HCT116 (cell line): ENCODE measurements around the gene MYORG. TPM values are rescaled to one million over a fixed set of nuclear protein-coding genes. Genes with fewer than 3 reads are reported as not detected.

Source experiments
- ATAC-seq: fragments of 200-7000 bp; cut with Tn5 transposase; 2 replicates; pipeline ENCODE4 v1.9.1; 2020; ENCODE audit warnings: mild to moderate bottlenecking, moderate library complexity
- BruUV-seq: library from RNA; stranded (reverse); fragments of 400-500 nt; replicated peaks from 2 replicates; lab custom pipeline; 2021; lab: Mats Ljungman, UMichigan
- CTCF ChIA-PET: fragments of 300-600 bp; sonication (Branson Sonifier 250); formaldehyde crosslinking; loops from one replicate; lab custom pipeline; 2021; ENCODE audit warnings: antibody characterized with exemption; lab: Charles Lee
- POLR2A ChIA-PET: fragments of 300-600, 350-600 bp; sonication (Branson Sonifier 250); formaldehyde crosslinking; loops from one replicate; lab custom pipeline; 2021; ENCODE audit warnings: antibody characterized with exemption; lab: Charles Lee
- RAD21 ChIA-PET, 2 experiments: fragments of 300-600 bp; sonication (Branson Sonifier 250); formaldehyde crosslinking; loops; one replicate each; lab custom pipeline; 2023; ENCODE audit warnings: low total read pairs in 2 of 2; ENCODE audit not compliant: uncharacterized antibody in 2 of 2, unreplicated experiment in 2 of 2, low non-redundant PET in 1 of 2; lab: Charles Lee
- DNase-seq: peaks from one replicate; pipeline ENCODE4 v3.0.0-alpha.2; 2010; ENCODE audit warnings: low read depth, low spot score
- H2AFZ ChIP-seq: fragments of 200-600 bp; shearing (Covaris generic), sonication (generic); 2 replicates; pipeline ENCODE4 v1.6.1; 2017; ENCODE audit warnings: low read depth, mixed run types, mixed read lengths, antibody characterized with exemption, low read length; ENCODE audit not compliant: poor library complexity, severe bottlenecking
- H3K27ac ChIP-seq: 2 replicates; pipeline ENCODE4 v1.5.1; 2012; ENCODE audit warnings: low read depth, low read length
- H3K27me3 ChIP-seq: fragments of 200-600 bp; sonication (generic); 2 replicates; pipeline ENCODE4 v1.6.1; 2016; ENCODE audit warnings: mixed run types, low read length, mixed read lengths; ENCODE audit not compliant: insufficient read depth
- H3K36me3 ChIP-seq, 2 experiments: fragments of 200-500 bp in 1 of 2; fragments of 200-600 bp in 1 of 2; sonication (Bioruptor generic) in 1 of 2; sonication (generic) in 1 of 2; 2 replicates each; pipeline versions ENCODE4 v1.5.1 to v1.6.1; 2014 to 2016; ENCODE audit warnings: low read length in 2 of 2, inconsistent platforms in 1 of 2, mixed read lengths in 1 of 2, mixed run types in 1 of 2; ENCODE audit not compliant: insufficient read depth in 2 of 2, control insufficient read depth in 1 of 2
- H3K4me1 ChIP-seq, 2 experiments: fragments of 200-600 bp in 1 of 2; sonication (generic) in 1 of 2; 2 replicates each; pipeline versions ENCODE4 v1.5.1 to v1.6.1; 2012 to 2017; ENCODE audit warnings: low read length in 2 of 2, inconsistent platforms in 1 of 2, mild to moderate bottlenecking in 1 of 2, mixed read lengths in 1 of 2, mixed run types in 1 of 2, moderate library complexity in 1 of 2; ENCODE audit not compliant: insufficient read depth in 2 of 2, control insufficient read depth in 1 of 2
- H3K4me2 ChIP-seq: fragments of 200-600 bp; sonication (generic); 2 replicates; pipeline ENCODE4 v1.6.1; 2017; ENCODE audit warnings: mixed run types, low read length, mixed read lengths
- H3K4me3 ChIP-seq, 2 experiments: fragments of 200-600 bp in 1 of 2; sonication (generic) in 1 of 2; replicated peaks in 1 of 2; 2 replicates each; pipeline ENCODE4 v1.5.1; 2011 to 2016; ENCODE audit warnings: low read length in 2 of 2, control low read depth in 1 of 2, low read depth in 1 of 2, mild to moderate bottlenecking in 1 of 2, mixed read lengths in 1 of 2, mixed run types in 1 of 2
- H3K79me2 ChIP-seq: fragments of 200-600 bp; sonication (generic); 2 replicates; pipeline ENCODE4 v1.6.1; 2017; ENCODE audit warnings: mild to moderate bottlenecking, mixed run types, low read length, moderate library complexity, mixed read lengths; ENCODE audit not compliant: insufficient read depth
- H3K9ac ChIP-seq: fragments of 200-600 bp; sonication (generic); 2 replicates; pipeline ENCODE4 v1.6.1; 2016; ENCODE audit warnings: low read length, mixed read lengths
- H3K9me2 ChIP-seq: fragments of 200-600 bp; sonication (generic), shearing (Covaris generic); 2 replicates; pipeline ENCODE4 v1.6.1; 2017; ENCODE audit warnings: mixed run types, mild to moderate bottlenecking, moderate library complexity; ENCODE audit not compliant: insufficient read depth
- H3K9me3 ChIP-seq, 2 experiments: fragments of 200-500 bp in 1 of 2; fragments of 200-600 bp in 1 of 2; sonication (Bioruptor generic) in 1 of 2; sonication (generic) in 1 of 2; 2 replicates each; pipeline ENCODE4 v1.6.1; 2014 to 2017; ENCODE audit warnings: low read length in 2 of 2, mixed read lengths in 2 of 2, inconsistent platforms in 1 of 2, low read depth in 1 of 2, mild to moderate bottlenecking in 1 of 2, mixed run types in 1 of 2, moderate library complexity in 1 of 2; ENCODE audit not compliant: control insufficient read depth in 1 of 2, insufficient read depth in 1 of 2
- H4K20me1 ChIP-seq: fragments of 200-600 bp; sonication (generic), shearing (Covaris generic); 2 replicates; pipeline ENCODE4 v1.6.1; 2017; ENCODE audit warnings: mixed run types, mild to moderate bottlenecking, moderate library complexity; ENCODE audit not compliant: insufficient read depth
- EZH2phosphoT487 ChIP-seq: fragments of 200-600 bp; IDR thresholded peaks from 2 replicates; pipeline ENCODE4 v1.6.1; 2018; ENCODE audit warnings: antibody characterized with exemption, borderline replicate concordance
- SRF ChIP-seq: IDR thresholded peaks from 2 replicates; pipeline ENCODE4 v1.6.1; 2012; ENCODE audit warnings: low read depth
- ZNF274 ChIP-seq: fragments of 200-500 bp; sonication (Bioruptor generic); IDR thresholded peaks from 2 replicates; pipeline ENCODE4 v1.6.1; 2014; ENCODE audit warnings: mild to moderate bottlenecking, low read depth, low read length, inconsistent platforms
- intact Hi-C: fragments of 100-400 bp; cut with micrococcal nuclease; formaldehyde crosslinking; loops from 2 replicates; pipeline ENCODE4 v1.10.0; 2022
- total RNA-seq: library from RNA; stranded (reverse); gene quantifications from one replicate; pipeline ENCODE4 v1.2.1, GENCODE V29; 2021; ENCODE audit not compliant: unreplicated experiment
- TF ChIP-seq, protein P1 (sequence below), 3 experiments: fragments of 200-600 bp in 1 of 3; sonication (generic) in 1 of 3; IDR thresholded peaks in 2 of 3; conservative IDR thresholded peaks in 1 of 3; 2 replicates each; pipeline ENCODE4 v1.5.1; 2012 to 2017; ENCODE audit warnings: low read depth in 2 of 3, low read length in 2 of 3, antibody characterized with exemption in 1 of 3, borderline replicate concordance in 1 of 3, control low read depth in 1 of 3, mild to moderate bottlenecking in 1 of 3, mixed read lengths in 1 of 3, mixed run types in 1 of 3, moderate library complexity in 1 of 3; ENCODE audit not compliant: insufficient read depth in 1 of 3

MYORG gene
- total RNA-seq, 1 experiment from 2014 or later, result 8.5 TPM

DNA sequence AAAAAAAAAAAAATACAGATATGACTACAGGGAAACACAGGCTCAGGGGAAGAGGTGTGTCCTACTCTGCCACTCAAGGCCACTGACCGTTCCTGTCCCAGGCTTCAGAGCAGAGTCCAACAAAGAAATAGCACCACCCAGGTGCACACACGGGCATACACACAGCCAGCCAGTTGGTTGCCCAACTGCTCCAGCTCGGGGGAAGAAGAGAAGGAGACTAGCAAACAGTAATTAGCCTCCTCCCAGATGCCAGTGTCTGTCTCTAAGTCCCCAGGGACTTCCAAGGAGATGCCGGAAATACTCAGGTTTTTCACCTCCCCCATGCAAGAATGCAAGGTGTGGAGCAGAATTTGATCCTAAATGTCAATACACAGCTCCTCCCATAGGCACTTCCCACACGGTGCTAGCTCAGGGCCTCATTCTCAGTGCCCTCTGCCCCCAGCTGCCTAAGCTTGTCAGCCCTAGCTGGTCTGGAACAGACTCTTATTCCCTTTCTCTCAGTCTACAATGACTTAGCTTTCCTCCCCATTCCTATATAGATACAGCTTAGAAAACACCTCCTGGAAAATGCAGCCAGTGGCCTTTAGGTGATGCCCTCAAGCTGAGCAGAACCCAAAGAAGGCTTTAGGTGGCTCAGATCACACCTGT is 1.7 kb downstream of the MYORG start:
- H2AFZ ChIP-seq, result no peak overlapping the region
- CTCF ChIA-PET, result interaction anchor here (0.9 to 6.7 kb wide), 2 partner anchors 29 to 43 kb away, joined by 3 to 54 read pairs; no protein-coding TSS in a partner anchor
- RAD21 ChIA-PET, result interaction anchor here in 1 of 2 experiments (0.6 kb wide), 1 partner anchor 146 kb away, joined by 3 read pairs; no protein-coding TSS in a partner anchor
- peak overlapping the region in 1 of 2 experiments; percentile 84; a peak in 1 of 4 replicates for H3K4me3 ChIP-seq
- H3K9ac ChIP-seq, result 0 out of 2 replicates have a peak overlapping the region, but pooled peaks have one; percentile 70
- H4K20me1 ChIP-seq, result no peaks in the 10 kb centered on the region
- POLR2A ChIA-PET, result interaction anchor here (0.7 kb wide), 1 partner anchor 168 kb away, joined by 4 read pairs; no protein-coding TSS in a partner anchor
- TF ChIP-seq ZNF274 (no peak), EZH2phosphoT487 (no peak), SRF (no peak)
- TF ChIP-seq, protein P1, sequence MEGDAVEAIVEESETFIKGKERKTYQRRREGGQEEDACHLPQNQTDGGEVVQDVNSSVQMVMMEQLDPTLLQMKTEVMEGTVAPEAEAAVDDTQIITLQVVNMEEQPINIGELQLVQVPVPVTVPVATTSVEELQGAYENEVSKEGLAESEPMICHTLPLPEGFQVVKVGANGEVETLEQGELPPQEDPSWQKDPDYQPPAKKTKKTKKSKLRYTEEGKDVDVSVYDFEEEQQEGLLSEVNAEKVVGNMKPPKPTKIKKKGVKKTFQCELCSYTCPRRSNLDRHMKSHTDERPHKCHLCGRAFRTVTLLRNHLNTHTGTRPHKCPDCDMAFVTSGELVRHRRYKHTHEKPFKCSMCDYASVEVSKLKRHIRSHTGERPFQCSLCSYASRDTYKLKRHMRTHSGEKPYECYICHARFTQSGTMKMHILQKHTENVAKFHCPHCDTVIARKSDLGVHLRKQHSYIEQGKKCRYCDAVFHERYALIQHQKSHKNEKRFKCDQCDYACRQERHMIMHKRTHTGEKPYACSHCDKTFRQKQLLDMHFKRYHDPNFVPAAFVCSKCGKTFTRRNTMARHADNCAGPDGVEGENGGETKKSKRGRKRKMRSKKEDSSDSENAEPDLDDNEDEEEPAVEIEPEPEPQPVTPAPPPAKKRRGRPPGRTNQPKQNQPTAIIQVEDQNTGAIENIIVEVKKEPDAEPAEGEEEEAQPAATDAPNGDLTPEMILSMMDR (IDR thresholded peaks at IDR 0.05 in 2 of 3, conservative IDR thresholded peaks at IDR 0.05 in 1 of 3; ENCODE audit: borderline replicate concordance in 1 of 3, insufficient read depth in 1 of 3, low read depth in 2 of 3, low read length in 2 of 3), result no peak; a peak in 1 of 6 replicates
- BruUV-seq, result no TSS peak
- H3K4me1 ChIP-seq, result peaks cover 19 to 35% of the 10 kb centered on the region in 2 experiments
- H3K27me3 ChIP-seq, result no peaks in the 10 kb centered on the region
- H3K36me3 ChIP-seq, result peaks cover 0 to 2% of the 10 kb centered on the region in 2 experiments; a peak in 1 of 4 replicates
- intact Hi-C loops, result loop anchor here (5.0 kb wide), 3 partner anchors 118 to 248 kb away; partner anchors contain the start of genes DCAF12 and UBAP1
- no peaks in the 10 kb centered on the region for H3K9me2 ChIP-seq
- ATAC-seq (no peak), DNase-seq (no peak)
- H3K4me2 ChIP-seq, result peak overlapping the region; percentile 97
- peak overlapping the region; percentile 39 for H3K27ac ChIP-seq
- H3K79me2 ChIP-seq, result no peaks in the 10 kb centered on the region
- H3K9me3 ChIP-seq, result no peaks in the 10 kb centered on the region
